GM12878 (cell line): ENCODE data around the gene CDX1. TPM values are rescaled to one million over a fixed set of nuclear protein-coding genes. Genes with fewer than 3 reads are reported as not detected.

Source experiments
- ASH2L ChIP-seq: fragments of 300-600, 200-600 bp; sonication (generic); IDR thresholded peaks from 2 replicates; pipeline ENCODE4 v1.6.1; 2017; ENCODE audit warnings: low read depth, mild to moderate bottlenecking, borderline replicate concordance
- BHLHE40 ChIP-seq, 2 experiments: fragments of 450-650 bp in 1 of 2; IDR thresholded peaks; 2 replicates each; pipeline ENCODE4 v1.6.1; 2011 to 2017; ENCODE audit warnings: low read depth in 2 of 2, borderline replicate concordance in 1 of 2, improper control_type of control experiment in 1 of 2, low read length in 1 of 2, mild to moderate bottlenecking in 1 of 2
- EP300 ChIP-seq, 2 experiments: fragments of 150-350 bp in 1 of 2; IDR thresholded peaks; 2 replicates each; pipeline ENCODE4 v1.6.1; 2011 to 2012; ENCODE audit warnings: low read depth in 2 of 2, low read length in 2 of 2, borderline replicate concordance in 1 of 2, improper control_type of control experiment in 1 of 2, inconsistent platforms in 1 of 2; ENCODE audit not compliant: control insufficient read depth in 1 of 2
- GATAD2B ChIP-seq: fragments of 450-650 bp; conservative IDR thresholded peaks from 2 replicates; pipeline ENCODE4 v1.6.1; 2017; ENCODE audit warnings: low read depth, mild to moderate bottlenecking, moderate library complexity
- IKZF1 ChIP-seq: fragments of 450-650 bp; conservative IDR thresholded peaks from 2 replicates; pipeline ENCODE4 v1.6.1; 2017; ENCODE audit warnings: antibody characterized with exemption, mild to moderate bottlenecking
- JUND ChIP-seq: IDR thresholded peaks from 2 replicates; pipeline ENCODE4 v1.6.1; 2012; ENCODE audit warnings: low read depth, mild to moderate bottlenecking, low read length, improper control_type of control experiment, moderate library complexity
- KDM1A ChIP-seq: fragments of 200-600 bp; sonication (generic); IDR thresholded peaks from 2 replicates; pipeline ENCODE4 v1.6.1; 2016; ENCODE audit warnings: borderline replicate concordance
- MEF2B ChIP-seq: fragments of 450-650 bp; IDR thresholded peaks from 2 replicates; pipeline ENCODE4 v1.6.1; 2018; ENCODE audit warnings: mild to moderate bottlenecking, moderate library complexity; ENCODE audit not compliant: partially characterized antibody, poor library complexity, severe bottlenecking
- NRF1 ChIP-seq: conservative IDR thresholded peaks from 2 replicates; pipeline ENCODE4 v1.6.1; 2011; ENCODE audit warnings: mild to moderate bottlenecking, low read depth, low read length, improper control_type of control experiment
- PML ChIP-seq: IDR thresholded peaks from 2 replicates; pipeline ENCODE4 v1.6.1; 2012; ENCODE audit warnings: low read length, inconsistent platforms
- POU2F2 ChIP-seq: IDR thresholded peaks from 3 replicates; pipeline ENCODE4 v1.6.1; 2011; ENCODE audit warnings: low read depth, mild to moderate bottlenecking, low read length, borderline replicate concordance
- RBBP5 ChIP-seq: fragments of 200-600 bp; sonication (generic); conservative IDR thresholded peaks from 2 replicates; pipeline ENCODE4 v1.6.1; 2016
- TBL1XR1 ChIP-seq: IDR thresholded peaks from 2 replicates; pipeline ENCODE4 v1.6.1; 2012; ENCODE audit warnings: low read depth, low read length, improper control_type of control experiment
- ZNF217 ChIP-seq: fragments of 450-650 bp; IDR thresholded peaks from 2 replicates; pipeline ENCODE4 v1.6.1; 2017; ENCODE audit warnings: antibody characterized with exemption, mild to moderate bottlenecking
- ZNF274 ChIP-seq: IDR thresholded peaks from one replicate; pipeline ENCODE4 v1.8.0; 2011; ENCODE audit not compliant: insufficient read length, insufficient read depth
- polyA plus RNA-seq, 11 experiments: library from polyadenylated mRNA; depleted of rRNA in 4 of 11; unstranded in 6 of 11; stranded (reverse) in 5 of 11; fragments of >200 nt; fragmentation: Nextera tagmentation in 4 of 11; fragmentation: Illumina TruSeq in 1 of 11; extraction: Ambion mirVana in 4 of 11; extraction: Trizol in 1 of 11; gene quantifications; 1 replicate in 1 of 11; 2 replicates in 10 of 11; pipeline versions ENCODE4 v1.2.1 to v1.2.3, GENCODE V29; 2011 to 2016; ENCODE audit warnings: inconsistent platforms in 2 of 11, missing spikeins in 2 of 11, low read depth in 1 of 11
- total RNA-seq, 4 experiments: library from RNA; depleted of rRNA in 3 of 4; stranded (reverse); fragments of >200 nt in 3 of 4; fragmentation: Illumina TruSeq in 1 of 4; extraction: Trizol in 1 of 4; gene quantifications; 2 replicates each; pipeline versions ENCODE4 v1.2.1 to v1.2.3, GENCODE V29; 2013 to 2021
- TF ChIP-seq, protein P1 (sequence below): IDR thresholded peaks from 2 replicates; pipeline ENCODE4 v1.6.1; 2012; ENCODE audit warnings: low read length, inconsistent platforms
- TF ChIP-seq, protein P2 (sequence below): fragments of 450-650 bp; IDR thresholded peaks from 2 replicates; pipeline ENCODE4 v1.6.1; 2014; ENCODE audit warnings: mild to moderate bottlenecking
- TF ChIP-seq, protein P3 (sequence below): fragments of 450-650 bp; IDR thresholded peaks from 2 replicates; pipeline ENCODE4 v1.6.1; 2016; ENCODE audit warnings: mild to moderate bottlenecking, moderate library complexity, borderline replicate concordance
- TF ChIP-seq, protein P4 (sequence below): fragments of 450-650 bp; formaldehyde crosslinking; IDR thresholded peaks from 2 replicates; pipeline ENCODE4 v1.5.0; 2022; ENCODE audit warnings: mild to moderate bottlenecking, missing genetic modification characterization

CDX1 gene
- total and polyA plus RNA-seq, 10 of the 15 experiments (the other 5 are each of a cell fraction or from before 2014, with no cell fraction given): not detected

DNA sequence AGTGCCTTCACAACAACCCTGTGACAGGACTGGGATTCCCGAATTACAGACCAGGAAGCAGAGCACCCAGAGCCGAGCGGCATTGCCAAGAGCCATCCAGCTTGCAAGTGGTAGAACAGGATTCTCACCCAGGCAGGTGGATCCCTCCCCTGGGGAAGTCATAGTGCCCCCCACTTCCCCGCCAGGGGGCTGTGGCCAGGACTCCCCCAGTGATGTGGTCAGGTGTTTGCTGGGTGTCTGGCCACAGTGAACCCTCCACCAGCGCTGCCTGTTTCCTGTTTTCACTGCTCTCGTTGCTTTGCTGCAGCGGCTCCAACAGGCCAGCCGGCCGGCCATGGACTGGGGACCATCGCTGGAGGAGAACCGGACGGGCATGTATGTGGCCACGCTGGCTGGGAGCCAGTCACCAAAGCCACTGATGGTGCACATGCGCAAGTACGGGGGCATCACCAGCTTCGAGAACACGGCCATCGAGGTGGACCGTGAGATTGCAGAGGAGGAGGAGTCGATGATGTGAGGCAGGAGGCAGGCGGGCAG is 42.6 kb downstream of the CDX1 start (continued):
- TF ChIP-seq BHLHE40 (IDR thresholded peaks at IDR 0.05; ENCODE audit: borderline replicate concordance in 1 of 2, low read depth in 2 of 2, low read length in 1 of 2): peak in 1 of 2 experiments; percentile 12; a peak in 1 of 4 replicates
- no peak for TF ChIP-seq ZNF274
- TF ChIP-seq TBL1XR1: no peak
- no peak for TF ChIP-seq RBBP5
- TF ChIP-seq MEF2B: peak; percentile 65
- no peak for TF ChIP-seq JUND
- TF ChIP-seq POU2F2: no peak
- peak; percentile 68 for TF ChIP-seq IKZF1
- 0 out of 4 replicates have a peak, but pooled peaks of 1 of the 2 experiments have one; percentile 8 for TF ChIP-seq EP300 (IDR thresholded peaks at IDR 0.05; ENCODE audit: borderline replicate concordance in 1 of 2, control insufficient read depth in 1 of 2, low read depth in 2 of 2, low read length in 2 of 2)
- TF ChIP-seq PML: no peak
- TF ChIP-seq, protein P1, sequence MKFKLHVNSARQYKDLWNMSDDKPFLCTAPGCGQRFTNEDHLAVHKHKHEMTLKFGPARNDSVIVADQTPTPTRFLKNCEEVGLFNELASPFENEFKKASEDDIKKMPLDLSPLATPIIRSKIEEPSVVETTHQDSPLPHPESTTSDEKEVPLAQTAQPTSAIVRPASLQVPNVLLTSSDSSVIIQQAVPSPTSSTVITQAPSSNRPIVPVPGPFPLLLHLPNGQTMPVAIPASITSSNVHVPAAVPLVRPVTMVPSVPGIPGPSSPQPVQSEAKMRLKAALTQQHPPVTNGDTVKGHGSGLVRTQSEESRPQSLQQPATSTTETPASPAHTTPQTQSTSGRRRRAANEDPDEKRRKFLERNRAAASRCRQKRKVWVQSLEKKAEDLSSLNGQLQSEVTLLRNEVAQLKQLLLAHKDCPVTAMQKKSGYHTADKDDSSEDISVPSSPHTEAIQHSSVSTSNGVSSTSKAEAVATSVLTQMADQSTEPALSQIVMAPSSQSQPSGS: no peak
- TF ChIP-seq, protein P2, sequence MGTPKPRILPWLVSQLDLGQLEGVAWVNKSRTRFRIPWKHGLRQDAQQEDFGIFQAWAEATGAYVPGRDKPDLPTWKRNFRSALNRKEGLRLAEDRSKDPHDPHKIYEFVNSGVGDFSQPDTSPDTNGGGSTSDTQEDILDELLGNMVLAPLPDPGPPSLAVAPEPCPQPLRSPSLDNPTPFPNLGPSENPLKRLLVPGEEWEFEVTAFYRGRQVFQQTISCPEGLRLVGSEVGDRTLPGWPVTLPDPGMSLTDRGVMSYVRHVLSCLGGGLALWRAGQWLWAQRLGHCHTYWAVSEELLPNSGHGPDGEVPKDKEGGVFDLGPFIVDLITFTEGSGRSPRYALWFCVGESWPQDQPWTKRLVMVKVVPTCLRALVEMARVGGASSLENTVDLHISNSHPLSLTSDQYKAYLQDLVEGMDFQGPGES: no peak
- TF ChIP-seq, protein P3, sequence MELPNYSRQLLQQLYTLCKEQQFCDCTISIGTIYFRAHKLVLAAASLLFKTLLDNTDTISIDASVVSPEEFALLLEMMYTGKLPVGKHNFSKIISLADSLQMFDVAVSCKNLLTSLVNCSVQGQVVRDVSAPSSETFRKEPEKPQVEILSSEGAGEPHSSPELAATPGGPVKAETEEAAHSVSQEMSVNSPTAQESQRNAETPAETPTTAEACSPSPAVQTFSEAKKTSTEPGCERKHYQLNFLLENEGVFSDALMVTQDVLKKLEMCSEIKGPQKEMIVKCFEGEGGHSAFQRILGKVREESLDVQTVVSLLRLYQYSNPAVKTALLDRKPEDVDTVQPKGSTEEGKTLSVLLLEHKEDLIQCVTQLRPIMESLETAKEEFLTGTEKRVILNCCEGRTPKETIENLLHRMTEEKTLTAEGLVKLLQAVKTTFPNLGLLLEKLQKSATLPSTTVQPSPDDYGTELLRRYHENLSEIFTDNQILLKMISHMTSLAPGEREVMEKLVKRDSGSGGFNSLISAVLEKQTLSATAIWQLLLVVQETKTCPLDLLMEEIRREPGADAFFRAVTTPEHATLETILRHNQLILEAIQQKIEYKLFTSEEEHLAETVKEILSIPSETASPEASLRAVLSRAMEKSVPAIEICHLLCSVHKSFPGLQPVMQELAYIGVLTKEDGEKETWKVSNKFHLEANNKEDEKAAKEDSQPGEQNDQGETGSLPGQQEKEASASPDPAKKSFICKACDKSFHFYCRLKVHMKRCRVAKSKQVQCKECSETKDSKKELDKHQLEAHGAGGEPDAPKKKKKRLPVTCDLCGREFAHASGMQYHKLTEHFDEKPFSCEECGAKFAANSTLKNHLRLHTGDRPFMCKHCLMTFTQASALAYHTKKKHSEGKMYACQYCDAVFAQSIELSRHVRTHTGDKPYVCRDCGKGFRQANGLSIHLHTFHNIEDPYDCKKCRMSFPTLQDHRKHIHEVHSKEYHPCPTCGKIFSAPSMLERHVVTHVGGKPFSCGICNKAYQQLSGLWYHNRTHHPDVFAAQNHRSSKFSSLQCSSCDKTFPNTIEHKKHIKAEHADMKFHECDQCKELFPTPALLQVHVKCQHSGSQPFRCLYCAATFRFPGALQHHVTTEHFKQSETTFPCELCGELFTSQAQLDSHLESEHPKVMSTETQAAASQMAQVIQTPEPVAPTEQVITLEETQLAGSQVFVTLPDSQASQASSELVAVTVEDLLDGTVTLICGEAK: no peak
- no peak for TF ChIP-seq KDM1A
- TF ChIP-seq ZNF217: no peak
- TF ChIP-seq NRF1: no peak
- TF ChIP-seq, protein P4, sequence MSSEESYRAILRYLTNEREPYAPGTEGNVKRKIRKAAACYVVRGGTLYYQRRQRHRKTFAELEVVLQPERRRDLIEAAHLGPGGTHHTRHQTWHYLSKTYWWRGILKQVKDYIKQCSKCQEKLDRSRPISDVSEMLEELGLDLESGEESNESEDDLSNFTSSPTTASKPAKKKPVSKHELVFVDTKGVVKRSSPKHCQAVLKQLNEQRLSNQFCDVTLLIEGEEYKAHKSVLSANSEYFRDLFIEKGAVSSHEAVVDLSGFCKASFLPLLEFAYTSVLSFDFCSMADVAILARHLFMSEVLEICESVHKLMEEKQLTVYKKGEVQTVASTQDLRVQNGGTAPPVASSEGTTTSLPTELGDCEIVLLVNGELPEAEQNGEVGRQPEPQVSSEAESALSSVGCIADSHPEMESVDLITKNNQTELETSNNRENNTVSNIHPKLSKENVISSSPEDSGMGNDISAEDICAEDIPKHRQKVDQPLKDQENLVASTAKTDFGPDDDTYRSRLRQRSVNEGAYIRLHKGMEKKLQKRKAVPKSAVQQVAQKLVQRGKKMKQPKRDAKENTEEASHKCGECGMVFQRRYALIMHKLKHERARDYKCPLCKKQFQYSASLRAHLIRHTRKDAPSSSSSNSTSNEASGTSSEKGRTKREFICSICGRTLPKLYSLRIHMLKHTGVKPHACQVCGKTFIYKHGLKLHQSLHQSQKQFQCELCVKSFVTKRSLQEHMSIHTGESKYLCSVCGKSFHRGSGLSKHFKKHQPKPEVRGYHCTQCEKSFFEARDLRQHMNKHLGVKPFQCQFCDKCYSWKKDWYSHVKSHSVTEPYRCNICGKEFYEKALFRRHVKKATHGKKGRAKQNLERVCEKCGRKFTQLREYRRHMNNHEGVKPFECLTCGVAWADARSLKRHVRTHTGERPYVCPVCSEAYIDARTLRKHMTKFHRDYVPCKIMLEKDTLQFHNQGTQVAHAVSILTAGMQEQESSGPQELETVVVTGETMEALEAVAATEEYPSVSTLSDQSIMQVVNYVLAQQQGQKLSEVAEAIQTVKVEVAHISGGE (CRISPR knock-in tag): no peak
- TF ChIP-seq ASH2L: no peak
- TF ChIP-seq GATAD2B: 0 out of 2 replicates have a peak, but pooled peaks have one; percentile 23
